Endothelial cell of umbilical vein (primary cell): ENCODE data around the gene PDGFA. TPM values are rescaled to one million over a fixed set of nuclear protein-coding genes. Genes with fewer than 3 reads are reported as not detected.

Experiments used
- BruUV-seq: library from RNA; stranded (reverse); fragments of 400-500 nt; replicated peaks from 2 replicates; lab custom pipeline; 2021; lab: Mats Ljungman, UMichigan
- CTCF ChIA-PET: fragments of 300-600, 350-600 bp; sonication (Branson Sonifier 250); formaldehyde crosslinking; loops from one replicate; lab custom pipeline; 2021; ENCODE audit warnings: antibody characterized with exemption, inconsistent platforms; lab: Charles Lee
- POLR2A ChIA-PET: fragments of 300-600, 350-600 bp; sonication (Branson Sonifier 250); formaldehyde crosslinking; loops from one replicate; lab custom pipeline; 2021; ENCODE audit warnings: antibody characterized with exemption, inconsistent platforms; lab: Charles Lee
- DNase-seq: peaks from one replicate; pipeline ENCODE4 v3.0.0-alpha.2; 2011; ENCODE audit warnings: low read depth, low spot score
- FAIRE-seq: peaks from 2 replicates; lab custom pipeline; 2011; peaks lifted over from hg19 to GRCh38; lab: Jason Lieb, UNC
- H2AFZ ChIP-seq: 2 replicates; pipeline ENCODE4 v1.6.0; 2012; ENCODE audit warnings: low read depth, low read length, control low read depth, inconsistent platforms
- H3K27ac ChIP-seq: 2 replicates; pipeline ENCODE4 v1.5.1; 2011; ENCODE audit warnings: low read depth, mild to moderate bottlenecking, control low read depth, low read length, moderate library complexity; ENCODE audit not compliant: insufficient read depth
- H3K27me3 ChIP-seq, 2 experiments: 2 replicates each; pipeline versions ENCODE4 v1.6.0 to v1.6.1; 2011; ENCODE audit warnings: low read length in 2 of 2, mixed read lengths in 1 of 2; ENCODE audit not compliant: control insufficient read depth in 2 of 2, insufficient read depth in 2 of 2
- H3K36me3 ChIP-seq, 2 experiments: 2 replicates in 1 of 2; 3 replicates in 1 of 2; pipeline ENCODE4 v1.5.1; 2011; ENCODE audit warnings: low read length in 2 of 2, mild to moderate bottlenecking in 1 of 2, moderate library complexity in 1 of 2; ENCODE audit not compliant: control insufficient read depth in 2 of 2, insufficient read depth in 2 of 2; ENCODE audit errors: extremely low read depth in 1 of 2
- H3K4me1 ChIP-seq: 3 replicates; pipeline ENCODE4 v1.5.1; 2011; ENCODE audit warnings: mild to moderate bottlenecking, low read length; ENCODE audit not compliant: control insufficient read depth, insufficient read depth; ENCODE audit errors: extremely low read depth
- H3K4me2 ChIP-seq: 2 replicates; pipeline ENCODE4 v1.6.1; 2011; ENCODE audit warnings: low read length, control low read depth, mixed read lengths; ENCODE audit not compliant: insufficient read depth
- H3K4me3 ChIP-seq, 3 experiments: fragments of 200-600 bp in 1 of 3; sonication (generic), shearing (Covaris generic) in 1 of 3; replicated peaks in 1 of 3; 2 replicates each; pipeline ENCODE4 v1.5.1; 2011 to 2016; ENCODE audit warnings: control low read depth in 3 of 3, low read length in 3 of 3, mild to moderate bottlenecking in 2 of 3, inconsistent platforms in 1 of 3, low read depth in 1 of 3, moderate library complexity in 1 of 3; ENCODE audit not compliant: insufficient read depth in 1 of 3
- H3K79me2 ChIP-seq: 2 replicates; pipeline ENCODE4 v1.6.0; 2012; ENCODE audit warnings: low read length, inconsistent platforms; ENCODE audit not compliant: control insufficient read depth, insufficient read depth
- H3K9ac ChIP-seq: replicated peaks from 2 replicates; pipeline ENCODE3; 2011; ENCODE audit warnings: low read length, control low read depth; ENCODE audit not compliant: insufficient read depth; ENCODE audit errors: extremely low read depth
- H3K9me1 ChIP-seq: replicated peaks from 3 replicates; pipeline ENCODE4 v1.6.0; 2011; ENCODE audit warnings: mild to moderate bottlenecking, low read length; ENCODE audit not compliant: control insufficient read depth, insufficient read depth; ENCODE audit errors: extremely low read depth
- H3K9me3 ChIP-seq: replicated peaks from 2 replicates; pipeline ENCODE4 v1.5.1; 2012; ENCODE audit warnings: low read length, inconsistent platforms; ENCODE audit not compliant: control insufficient read depth, insufficient read depth
- H4K20me1 ChIP-seq: replicated peaks from 2 replicates; pipeline ENCODE3; 2011; ENCODE audit warnings: mild to moderate bottlenecking, low read length; ENCODE audit not compliant: control insufficient read depth, insufficient read depth; ENCODE audit errors: extremely low read depth
- CTCF ChIP-seq, 2 donors: IDR thresholded peaks; 1 replicate in 1 of 2; 2 replicates in 1 of 2; pipeline ENCODE4 v1.5.1; 2011; ENCODE audit warnings: low read length in 2 of 2, mild to moderate bottlenecking in 2 of 2, moderate library complexity in 2 of 2, control low read depth in 1 of 2, inconsistent platforms in 1 of 2, low read depth in 1 of 2; ENCODE audit not compliant: insufficient read depth in 1 of 2; ENCODE audit errors: extremely low read depth in 1 of 2
- EZH2 ChIP-seq: IDR thresholded peaks from 2 replicates; pipeline ENCODE4 v1.6.1; 2012; ENCODE audit warnings: borderline replicate concordance, low read depth, mild to moderate bottlenecking, moderate library complexity, low read length, inconsistent platforms; ENCODE audit not compliant: severe bottlenecking
- FOS ChIP-seq: IDR thresholded peaks from 2 replicates; pipeline ENCODE4 v1.6.1; 2011; ENCODE audit warnings: mild to moderate bottlenecking, low read length, moderate library complexity, borderline replicate concordance; ENCODE audit not compliant: insufficient read depth
- MYC ChIP-seq: IDR thresholded peaks from one replicate; pipeline ENCODE4 v1.6.1; 2011; ENCODE audit warnings: mild to moderate bottlenecking, low read depth, low read length
- dilution Hi-C: fragments of 300-500 bp; cut with MboI; formaldehyde crosslinking; loops from one replicate; pipeline ENCODE4 v1.15.0; 2019; ENCODE audit warnings: low sequenced_read_pairs; ENCODE audit not compliant: extremely low pct_ligation_motif_present
- intact Hi-C: fragments of 100-400 bp; cut with micrococcal nuclease; formaldehyde crosslinking; loops from one replicate; pipeline ENCODE4 v1.10.0; 2022
- polyA plus RNA-seq, 4 experiments: library from polyadenylated mRNA; depleted of rRNA in 3 of 4; stranded (reverse) in 3 of 4; unstranded in 1 of 4; fragments of >200 nt; gene quantifications; 2 replicates each; pipeline versions ENCODE4 v1.2.1 to v1.2.3, GENCODE V29; 2011 to 2012; ENCODE audit warnings: missing spikeins in 1 of 4
- total RNA-seq: library from RNA; stranded (reverse); gene quantifications from 2 replicates; pipeline ENCODE4 v1.2.3, GENCODE V29; 2021

The PDGFA gene
- total and polyA plus RNA-seq, 2 donors (not counting 3 experiments of a cell fraction or from before 2014, with no cell fraction given): 17.4 to 62.4 TPM

GRCh38 chr7:521221-522070 lies 1.8 kb upstream of the PDGFA start:
- H3K4me1 ChIP-seq: peaks cover 14% of the 10 kb centered on the region
- BruUV-seq: no TSS peak
- peak; percentile 29 for DNase-seq
- H3K4me3 ChIP-seq: peak overlapping the region in 2 of 3 experiments; percentile 23 to 35
- CTCF ChIA-PET: interaction anchor here (0.9 to 2.5 kb wide), 5 partner anchors 17 to 252 kb away, joined by 3 to 7 read pairs (median 4); no protein-coding TSS in a partner anchor
- FAIRE-seq: no peak
- dilution Hi-C loops: no loop called here
- H3K4me2 ChIP-seq: peak overlapping the region; percentile 26
- intact Hi-C loops: loop anchor here (1.0 to 2.0 kb wide), 2 partner anchors 17 to 61 kb away; no protein-coding TSS in a partner anchor
- H3K79me2 ChIP-seq: peaks cover 24% of the 10 kb centered on the region
- POLR2A ChIA-PET: interaction anchor here (0.9 kb wide), 1 partner anchor 21 kb away, joined by 3 read pairs; no protein-coding TSS in a partner anchor
- no peaks in the 10 kb centered on the region for H4K20me1 ChIP-seq
- H3K9ac ChIP-seq: peak overlapping the region; percentile 34
- H3K9me3 ChIP-seq: no peaks in the 10 kb centered on the region
- peak; percentile 69 for TF ChIP-seq EZH2
- TF ChIP-seq FOS: no peak
- H3K9me1 ChIP-seq: no peaks in the 10 kb centered on the region
- no peak overlapping the region for H3K27ac ChIP-seq
- H2AFZ ChIP-seq: no peak overlapping the region
- peaks cover 9 to 11% of the 10 kb centered on the region in 2 experiments for H3K27me3 ChIP-seq
- H3K36me3 ChIP-seq: no peaks in the 10 kb centered on the region

DNA sequence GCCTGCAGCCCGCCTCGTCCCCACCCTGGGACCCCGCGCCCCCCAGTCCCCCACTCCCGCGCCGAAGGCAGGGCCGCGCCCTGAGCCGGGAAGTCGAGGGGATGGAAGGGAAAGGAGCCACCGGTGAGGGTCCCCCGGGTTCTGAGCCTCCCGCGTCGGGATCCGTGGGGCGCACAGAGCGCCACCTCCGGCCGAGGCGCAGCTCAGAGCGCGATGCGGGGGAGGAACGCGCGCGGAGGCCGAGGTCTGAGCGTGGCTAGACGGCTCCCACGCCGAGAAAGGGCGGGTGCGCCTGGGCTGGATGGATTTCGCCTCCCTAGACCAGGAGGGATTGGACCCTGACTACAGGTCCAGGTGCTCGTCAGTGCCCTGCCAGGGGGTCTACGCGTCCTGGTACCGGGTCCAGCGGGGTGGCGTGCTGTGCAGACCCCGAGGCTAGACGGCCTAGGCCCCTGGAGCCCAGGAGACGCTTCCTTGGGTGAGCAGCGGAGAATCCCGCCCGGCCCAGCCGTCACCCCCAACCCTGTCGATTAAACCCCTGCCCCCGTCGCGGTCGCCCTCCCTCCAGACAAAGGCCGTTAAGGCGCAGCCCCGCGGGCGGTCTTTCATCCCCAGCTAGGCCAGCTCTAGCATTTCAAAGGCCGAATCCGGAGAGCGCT lies 986 bp upstream of the PDGFA start:
- no TSS peak for BruUV-seq
- Histone ChIP-seq H3K4me1 (peaks cover 14% of the 10 kb centered on the region), H3K27me3 (peaks cover 9 to 11% of the 10 kb centered on the region in 2 experiments), H4K20me1 (no peaks in the 10 kb centered on the region), H3K9me3 (no peaks in the 10 kb centered on the region), H3K9ac (no peak overlapping the region), H3K79me2 (peaks cover 32% of the 10 kb centered on the region), H3K4me3 (peak overlapping the region in 2 of 3 experiments; percentile 37 to 83), H2AFZ (no peak overlapping the region), H3K36me3 (no peaks in the 10 kb centered on the region), H3K9me1 (no peaks in the 10 kb centered on the region), H3K4me2 (no peak overlapping the region), H3K27ac (no peak overlapping the region)
- intact Hi-C loops: loop anchor here (1.0 to 2.0 kb wide), 2 partner anchors 60 to 116 kb away; no protein-coding TSS in a partner anchor
- POLR2A ChIA-PET: interaction anchor here (0.9 kb wide), 1 partner anchor 22 kb away, joined by 3 read pairs; no protein-coding TSS in a partner anchor
- DNase-seq: no peak
- dilution Hi-C loops: no loop called here
- no peak for FAIRE-seq
- CTCF ChIA-PET: interaction anchor here (0.7 to 3.3 kb wide), 17 partner anchors 9 to 253 kb away, joined by 3 to 34 read pairs (median 3); partner anchors contain the start of gene PRKAR1B
- TF ChIP-seq MYC (no peak), CTCF (IDR thresholded peaks at IDR 0.05; ENCODE audit: extremely low read depth in 1 of 2, insufficient read depth in 1 of 2, low read depth in 1 of 2, low read length in 2 of 2) (peak; percentile 14 to 42), EZH2 (peak; percentile 73)
